ENCODE results near the gene RSPO3. TPM values are rescaled to one million over a fixed set of nuclear protein-coding genes. Genes with fewer than 3 reads are reported as not detected.

The RSPO3 gene
- total and polyA plus RNA-seq, 9 of the 15 experiments (the other 6 are each of a cell fraction or from before 2014, with no cell fraction given), result not detected

GRCh38 chr6:127085181-127085580, 33.3 kb upstream of the RSPO3 start:
- Histone ChIP-seq H3K4me3 (no peak overlapping the region), H4K20me1 (replicated peaks; ENCODE audit: control insufficient read depth, insufficient read depth, low read length) (no peaks in the 10 kb centered on the region), H2AFZ (ENCODE audit: low read depth, low read length) (no peak overlapping the region), H3K4me1 (replicated peaks in 1 of 2; ENCODE audit: control insufficient read depth in 2 of 2, insufficient read depth in 2 of 2, low read length in 2 of 2) (no peaks in the 10 kb centered on the region), H3K27me3 (ENCODE audit: control insufficient read depth in 2 of 2, insufficient read depth in 2 of 2, low read length in 2 of 2) (no peaks in the 10 kb centered on the region), H3K27ac (ENCODE audit: extremely low read depth, low read depth, low read length) (no peak overlapping the region), H3K79me2 (ENCODE audit: control insufficient read depth, insufficient read depth, low read length) (no peaks in the 10 kb centered on the region), H3K9ac (ENCODE audit: insufficient read depth in 1 of 2, low read depth in 2 of 2, low read length in 2 of 2) (no peak overlapping the region), H3K9me1 (ENCODE audit: control insufficient read depth, insufficient read depth, low read length) (no peaks in the 10 kb centered on the region), H3K36me3 (ENCODE audit: control insufficient read depth, insufficient read depth, low read length) (no peaks in the 10 kb centered on the region), H3K9me3 (replicated peaks; ENCODE audit: control insufficient read depth, insufficient read depth, low read depth, low read length) (no peaks in the 10 kb centered on the region), H3K4me2 (ENCODE audit: insufficient read depth, low read length) (no peak overlapping the region)
- ATAC-seq, result no peak
- TF ChIP-seq ZSCAN32 (CRISPR knock-in tag; IDR thresholded peaks at IDR 0.05) (no peak), NFIX (CRISPR knock-in tag; IDR thresholded peaks at IDR 0.05; ENCODE audit: low read depth) (no peak), BDP1 (IDR thresholded peaks at IDR 0.05; ENCODE audit: insufficient read depth, insufficient read length) (no peak), RBM17 (IDR thresholded peaks at IDR 0.05; ENCODE audit: borderline replicate concordance, low read depth, low read length) (no peak), HNRNPLL (IDR thresholded peaks at IDR 0.05; ENCODE audit: low read depth, low read length, poor library complexity, severe bottlenecking) (no peak), NR1H2 (CRISPR knock-in tag; IDR thresholded peaks at IDR 0.05) (no peak), HMGN3 (IDR thresholded peaks at IDR 0.05; ENCODE audit: borderline replicate concordance, extremely low read depth, insufficient read length, low read depth, low read length) (no peak)
- 0% methylated on average over 2 of the region's 3 CpGs for WGBS (ENCODE audit: insufficient coverage, low coverage, missing lambda C conversion rate)
- in situ Hi-C loops (cut with MboI), result no loop called here
- no peak for DNase-seq (ENCODE audit: extremely low read depth in 1 of 4, low spot score in 3 of 4)
- intact Hi-C loops (cut with micrococcal nuclease), result no loop called here
- BruUV-seq (replicated peaks), result no TSS peak
- no peak for FAIRE-seq
- POLR2A ChIA-PET, result no interaction called here
- CTCF ChIA-PET (ENCODE audit: low intra/inter-chr PET ratio), result no interaction called here

DNA sequence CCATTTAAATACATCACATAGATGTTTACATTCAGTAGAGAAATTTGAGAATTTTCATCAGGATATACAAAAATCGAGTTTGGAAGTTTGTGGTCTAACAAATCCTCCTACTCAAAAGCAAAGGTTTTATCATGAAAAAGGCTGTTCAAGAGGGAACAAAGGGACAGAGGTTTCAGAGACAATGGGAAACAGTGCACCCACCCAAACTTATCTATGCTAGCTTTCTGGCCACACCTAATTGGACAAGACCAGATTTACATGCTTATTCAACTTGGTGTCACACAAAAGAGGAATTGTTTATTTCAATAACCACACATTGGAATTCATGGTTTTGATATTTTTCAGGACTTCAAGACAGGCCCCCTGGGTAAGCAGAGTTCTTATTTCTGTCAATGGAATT, 28.4 kb upstream of the RSPO3 start:
- no peaks in the 10 kb centered on the region for H3K27me3 ChIP-seq (ENCODE audit: control insufficient read depth in 2 of 2, insufficient read depth in 2 of 2, low read length in 2 of 2)
- CTCF ChIA-PET (ENCODE audit: low intra/inter-chr PET ratio), result no interaction called here
- H3K4me2 ChIP-seq (ENCODE audit: insufficient read depth, low read length), result no peak overlapping the region
- FAIRE-seq (no peak), ATAC-seq (no peak), DNase-seq (ENCODE audit: extremely low read depth in 1 of 4, low spot score in 3 of 4) (no peak)
- intact Hi-C loops (cut with micrococcal nuclease), result no loop called here
- no peak overlapping the region for H3K9ac ChIP-seq (ENCODE audit: insufficient read depth in 1 of 2, low read depth in 2 of 2, low read length in 2 of 2)
- H3K4me3 ChIP-seq, result no peak overlapping the region
- H3K79me2 ChIP-seq (ENCODE audit: control insufficient read depth, insufficient read depth, low read length), result no peaks in the 10 kb centered on the region
- no peaks in the 10 kb centered on the region for H4K20me1 ChIP-seq (replicated peaks; ENCODE audit: control insufficient read depth, insufficient read depth, low read length)
- 0% methylated on average over 1 of the region's 1 CpG for WGBS (ENCODE audit: insufficient coverage, low coverage, missing lambda C conversion rate)
- no TSS peak for BruUV-seq (replicated peaks)
- H3K36me3 ChIP-seq (ENCODE audit: control insufficient read depth, insufficient read depth, low read length), result no peaks in the 10 kb centered on the region
- POLR2A ChIA-PET, result no interaction called here
- in situ Hi-C loops (cut with MboI), result no loop called here
- TF ChIP-seq, protein P1, sequence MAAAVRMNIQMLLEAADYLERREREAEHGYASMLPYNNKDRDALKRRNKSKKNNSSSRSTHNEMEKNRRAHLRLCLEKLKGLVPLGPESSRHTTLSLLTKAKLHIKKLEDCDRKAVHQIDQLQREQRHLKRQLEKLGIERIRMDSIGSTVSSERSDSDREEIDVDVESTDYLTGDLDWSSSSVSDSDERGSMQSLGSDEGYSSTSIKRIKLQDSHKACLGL (CRISPR knock-in tag; IDR thresholded peaks at IDR 0.05; ENCODE audit: borderline replicate concordance, poor library complexity, severe bottlenecking), result no peak
- TF ChIP-seq ATF3 (IDR thresholded peaks at IDR 0.05), result no peak
- no peak for TF ChIP-seq ATF3 (CRISPR knock-in tag; conservative IDR thresholded peaks at IDR 0.05)
- TF ChIP-seq CEBPB (tag; IDR thresholded peaks at IDR 0.05), result no peak
- no peak for TF ChIP-seq PATZ1 (CRISPR knock-in tag; IDR thresholded peaks at IDR 0.05; ENCODE audit: borderline replicate concordance)
- H3K9me3 ChIP-seq (replicated peaks; ENCODE audit: control insufficient read depth, insufficient read depth, low read depth, low read length), result no peaks in the 10 kb centered on the region
- no peak overlapping the region for H2AFZ ChIP-seq (ENCODE audit: low read depth, low read length)
- no peaks in the 10 kb centered on the region for H3K4me1 ChIP-seq (replicated peaks in 1 of 2; ENCODE audit: control insufficient read depth in 2 of 2, insufficient read depth in 2 of 2, low read length in 2 of 2)
- H3K9me1 ChIP-seq (ENCODE audit: control insufficient read depth, insufficient read depth, low read length), result no peaks in the 10 kb centered on the region
- no peak overlapping the region for H3K27ac ChIP-seq (ENCODE audit: extremely low read depth, low read depth, low read length)

All from K562 (cell line).